ENCODE results near the gene FBP1.

GRCh38 chr9:94554078-94554438 lies 85.3 kb downstream of the FBP1 start:
- TF ChIP-seq POLR2A (IDR thresholded peaks at IDR 0.05) (no peak), CTCF (IDR thresholded peaks at IDR 0.05) (no peak)

Measured in lower leg skin (tissue), 3 donors.